Measurements from ENCODE around the gene CEMIP2.

GRCh38 chr9:71814815-71815214 lies 46.5 kb upstream of the CEMIP2 start:
- TF ChIP-seq MAX (IDR thresholded peaks at IDR 0.05; ENCODE audit: insufficient read depth, insufficient read length) (no peak), EZH2 (IDR thresholded peaks at IDR 0.05; ENCODE audit: borderline replicate concordance, low read depth, low read length, severe bottlenecking) (no peak), CTCF (IDR thresholded peaks at IDR 0.05; ENCODE audit: extremely low read depth in 1 of 2, insufficient read depth in 1 of 2, low read depth in 1 of 2, low read length in 2 of 2) (no peak), POLR2A (IDR thresholded peaks at IDR 0.05; ENCODE audit: low read depth, low read length) (no peak), FOS (IDR thresholded peaks at IDR 0.05; ENCODE audit: borderline replicate concordance, insufficient read depth, low read length) (no peak), MYC (IDR thresholded peaks at IDR 0.05; ENCODE audit: low read depth, low read length) (no peak), POLR2AphosphoS5 (IDR thresholded peaks at IDR 0.05; ENCODE audit: insufficient read depth, low read depth, low read length) (no peak)
